HCT116 (cell line): ENCODE measurements around the gene AURKA. TPM values are rescaled to one million over a fixed set of nuclear protein-coding genes. Genes with fewer than 3 reads are reported as not detected.

Experiments used
- ATAC-seq: fragments of 200-7000 bp; cut with Tn5 transposase; 2 replicates; pipeline ENCODE4 v1.9.1; 2020; ENCODE audit warnings: mild to moderate bottlenecking, moderate library complexity
- BruUV-seq: library from RNA; stranded (reverse); fragments of 400-500 nt; replicated peaks from 2 replicates; lab custom pipeline; 2021; lab: Mats Ljungman, UMichigan
- CTCF ChIA-PET: fragments of 300-600 bp; sonication (Branson Sonifier 250); formaldehyde crosslinking; loops from one replicate; lab custom pipeline; 2021; ENCODE audit warnings: antibody characterized with exemption; lab: Charles Lee
- POLR2A ChIA-PET: fragments of 300-600, 350-600 bp; sonication (Branson Sonifier 250); formaldehyde crosslinking; loops from one replicate; lab custom pipeline; 2021; ENCODE audit warnings: antibody characterized with exemption; lab: Charles Lee
- RAD21 ChIA-PET, 2 experiments: fragments of 300-600 bp; sonication (Branson Sonifier 250); formaldehyde crosslinking; loops; one replicate each; lab custom pipeline; 2023; ENCODE audit warnings: low total read pairs in 2 of 2; ENCODE audit not compliant: uncharacterized antibody in 2 of 2, unreplicated experiment in 2 of 2, low non-redundant PET in 1 of 2; lab: Charles Lee
- DNase-seq: peaks from one replicate; pipeline ENCODE4 v3.0.0-alpha.2; 2010; ENCODE audit warnings: low read depth, low spot score
- H2AFZ ChIP-seq: fragments of 200-600 bp; shearing (Covaris generic), sonication (generic); 2 replicates; pipeline ENCODE4 v1.6.1; 2017; ENCODE audit warnings: low read depth, mixed run types, mixed read lengths, antibody characterized with exemption, low read length; ENCODE audit not compliant: poor library complexity, severe bottlenecking
- H3K27ac ChIP-seq: 2 replicates; pipeline ENCODE4 v1.5.1; 2012; ENCODE audit warnings: low read depth, low read length
- H3K27me3 ChIP-seq: fragments of 200-600 bp; sonication (generic); 2 replicates; pipeline ENCODE4 v1.6.1; 2016; ENCODE audit warnings: mixed run types, low read length, mixed read lengths; ENCODE audit not compliant: insufficient read depth
- H3K36me3 ChIP-seq, 2 experiments: fragments of 200-500 bp in 1 of 2; fragments of 200-600 bp in 1 of 2; sonication (Bioruptor generic) in 1 of 2; sonication (generic) in 1 of 2; 2 replicates each; pipeline versions ENCODE4 v1.5.1 to v1.6.1; 2014 to 2016; ENCODE audit warnings: low read length in 2 of 2, inconsistent platforms in 1 of 2, mixed read lengths in 1 of 2, mixed run types in 1 of 2; ENCODE audit not compliant: insufficient read depth in 2 of 2, control insufficient read depth in 1 of 2
- H3K4me1 ChIP-seq, 2 experiments: fragments of 200-600 bp in 1 of 2; sonication (generic) in 1 of 2; 2 replicates each; pipeline versions ENCODE4 v1.5.1 to v1.6.1; 2012 to 2017; ENCODE audit warnings: low read length in 2 of 2, inconsistent platforms in 1 of 2, mild to moderate bottlenecking in 1 of 2, mixed read lengths in 1 of 2, mixed run types in 1 of 2, moderate library complexity in 1 of 2; ENCODE audit not compliant: insufficient read depth in 2 of 2, control insufficient read depth in 1 of 2
- H3K4me2 ChIP-seq: fragments of 200-600 bp; sonication (generic); 2 replicates; pipeline ENCODE4 v1.6.1; 2017; ENCODE audit warnings: mixed run types, low read length, mixed read lengths
- H3K4me3 ChIP-seq, 2 experiments: fragments of 200-600 bp in 1 of 2; sonication (generic) in 1 of 2; replicated peaks in 1 of 2; 2 replicates each; pipeline ENCODE4 v1.5.1; 2011 to 2016; ENCODE audit warnings: low read length in 2 of 2, control low read depth in 1 of 2, low read depth in 1 of 2, mild to moderate bottlenecking in 1 of 2, mixed read lengths in 1 of 2, mixed run types in 1 of 2
- H3K79me2 ChIP-seq: fragments of 200-600 bp; sonication (generic); 2 replicates; pipeline ENCODE4 v1.6.1; 2017; ENCODE audit warnings: mild to moderate bottlenecking, mixed run types, low read length, moderate library complexity, mixed read lengths; ENCODE audit not compliant: insufficient read depth
- H3K9ac ChIP-seq: fragments of 200-600 bp; sonication (generic); 2 replicates; pipeline ENCODE4 v1.6.1; 2016; ENCODE audit warnings: low read length, mixed read lengths
- H3K9me2 ChIP-seq: fragments of 200-600 bp; sonication (generic), shearing (Covaris generic); 2 replicates; pipeline ENCODE4 v1.6.1; 2017; ENCODE audit warnings: mixed run types, mild to moderate bottlenecking, moderate library complexity; ENCODE audit not compliant: insufficient read depth
- H3K9me3 ChIP-seq, 2 experiments: fragments of 200-500 bp in 1 of 2; fragments of 200-600 bp in 1 of 2; sonication (Bioruptor generic) in 1 of 2; sonication (generic) in 1 of 2; 2 replicates each; pipeline ENCODE4 v1.6.1; 2014 to 2017; ENCODE audit warnings: low read length in 2 of 2, mixed read lengths in 2 of 2, inconsistent platforms in 1 of 2, low read depth in 1 of 2, mild to moderate bottlenecking in 1 of 2, mixed run types in 1 of 2, moderate library complexity in 1 of 2; ENCODE audit not compliant: control insufficient read depth in 1 of 2, insufficient read depth in 1 of 2
- H4K20me1 ChIP-seq: fragments of 200-600 bp; sonication (generic), shearing (Covaris generic); 2 replicates; pipeline ENCODE4 v1.6.1; 2017; ENCODE audit warnings: mixed run types, mild to moderate bottlenecking, moderate library complexity; ENCODE audit not compliant: insufficient read depth
- CBX3 ChIP-seq: IDR thresholded peaks from 2 replicates; pipeline ENCODE4 v1.6.1; 2012; ENCODE audit warnings: low read depth
- EZH2 ChIP-seq: fragments of 200-600 bp; sonication (generic); IDR thresholded peaks from 2 replicates; pipeline ENCODE4 v1.6.1; 2017; ENCODE audit warnings: antibody characterized with exemption, mixed run types
- EZH2phosphoT487 ChIP-seq: fragments of 200-600 bp; IDR thresholded peaks from 2 replicates; pipeline ENCODE4 v1.6.1; 2018; ENCODE audit warnings: antibody characterized with exemption, borderline replicate concordance
- FOSL1 ChIP-seq: IDR thresholded peaks from 2 replicates; pipeline ENCODE4 v1.6.1; 2012; ENCODE audit warnings: low read depth
- POLR2A ChIP-seq: IDR thresholded peaks from 2 replicates; pipeline ENCODE4 v1.7.0; 2011; ENCODE audit warnings: borderline replicate concordance; ENCODE audit not compliant: insufficient read depth, insufficient read length; ENCODE audit errors: extremely low read depth
- POLR2AphosphoS5 ChIP-seq: IDR thresholded peaks from 2 replicates; pipeline ENCODE4 v1.6.1; 2011; ENCODE audit warnings: mild to moderate bottlenecking, low read depth, low read length, moderate library complexity
- SRF ChIP-seq: IDR thresholded peaks from 2 replicates; pipeline ENCODE4 v1.6.1; 2012; ENCODE audit warnings: low read depth
- TCF7L2 ChIP-seq: IDR thresholded peaks from 2 replicates; pipeline ENCODE4 v1.7.0; 2011; ENCODE audit warnings: borderline replicate concordance, inconsistent platforms; ENCODE audit not compliant: insufficient read depth, insufficient read length; ENCODE audit errors: extremely low read depth
- ZFX ChIP-seq: fragments of 450-650 bp; IDR thresholded peaks from 2 replicates; pipeline ENCODE4 v1.6.1; 2017
- ZNF274 ChIP-seq: fragments of 200-500 bp; sonication (Bioruptor generic); IDR thresholded peaks from 2 replicates; pipeline ENCODE4 v1.6.1; 2014; ENCODE audit warnings: mild to moderate bottlenecking, low read depth, low read length, inconsistent platforms
- intact Hi-C: fragments of 100-400 bp; cut with micrococcal nuclease; formaldehyde crosslinking; loops from 2 replicates; pipeline ENCODE4 v1.10.0; 2022
- total RNA-seq: library from RNA; stranded (reverse); gene quantifications from one replicate; pipeline ENCODE4 v1.2.1, GENCODE V29; 2021; ENCODE audit not compliant: unreplicated experiment
- TF ChIP-seq, protein P1 (sequence below): IDR thresholded peaks from 2 replicates; pipeline ENCODE4 v1.6.1; 2012
- TF ChIP-seq, protein P2 (sequence below), 3 experiments: fragments of 200-600 bp in 1 of 3; sonication (generic) in 1 of 3; IDR thresholded peaks in 2 of 3; conservative IDR thresholded peaks in 1 of 3; 2 replicates each; pipeline ENCODE4 v1.5.1; 2012 to 2017; ENCODE audit warnings: low read depth in 2 of 3, low read length in 2 of 3, antibody characterized with exemption in 1 of 3, borderline replicate concordance in 1 of 3, control low read depth in 1 of 3, mild to moderate bottlenecking in 1 of 3, mixed read lengths in 1 of 3, mixed run types in 1 of 3, moderate library complexity in 1 of 3; ENCODE audit not compliant: insufficient read depth in 1 of 3
- TF ChIP-seq, protein P3 (sequence below): IDR thresholded peaks from 2 replicates; pipeline ENCODE4 v1.6.1; 2011; ENCODE audit warnings: mild to moderate bottlenecking, low read length, moderate library complexity; ENCODE audit not compliant: insufficient replicate concordance; ENCODE audit errors: extremely low read depth
- TF ChIP-seq, protein P4 (sequence below): IDR thresholded peaks from 2 replicates; pipeline ENCODE4 v1.6.1; 2012; ENCODE audit warnings: low read depth
- TF ChIP-seq, protein P5 (sequence below): IDR thresholded peaks from 2 replicates; pipeline ENCODE4 v1.6.1; 2012

Gene AURKA
- total RNA-seq, 1 experiment from 2014 or later, result 80.1 TPM

DNA sequence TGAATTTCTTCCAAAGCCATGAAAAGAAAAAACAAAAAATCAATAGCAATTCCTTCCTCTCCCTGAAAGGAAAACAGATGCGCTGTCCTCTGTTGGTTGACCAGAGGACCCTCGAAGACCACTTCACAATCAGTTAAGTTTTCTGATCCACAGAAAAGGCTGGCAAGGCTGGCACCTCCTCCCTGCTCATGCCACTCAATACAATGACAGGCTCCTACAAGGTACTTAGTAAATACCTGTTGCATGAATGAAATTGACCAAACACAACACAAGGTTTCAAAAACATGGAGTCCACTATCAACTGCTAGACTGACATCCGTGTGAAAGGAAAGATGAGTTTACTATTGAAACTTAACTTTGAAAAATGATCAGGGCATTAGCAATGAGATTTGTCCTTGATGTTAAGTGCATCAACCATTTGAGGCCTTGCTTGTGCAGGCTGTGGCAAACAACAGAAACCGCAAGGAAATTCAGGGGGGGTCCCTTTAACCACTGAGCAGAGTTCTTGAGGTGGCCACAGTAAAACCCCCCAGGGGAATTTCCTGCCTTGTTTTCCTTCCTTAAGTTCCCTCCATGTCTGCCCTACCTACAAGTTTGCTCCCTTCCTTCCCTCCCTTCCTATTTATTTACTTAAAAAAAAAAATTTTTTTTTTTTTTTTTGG, 48.5 kb upstream of the AURKA start:
- Histone ChIP-seq H3K79me2 (no peaks in the 10 kb centered on the region), H3K4me1 (no peaks in the 10 kb centered on the region), H3K9me3 (no peaks in the 10 kb centered on the region), H4K20me1 (no peaks in the 10 kb centered on the region), H3K4me2 (no peak overlapping the region), H3K36me3 (no peaks in the 10 kb centered on the region), H2AFZ (no peak overlapping the region), H3K9ac (no peak overlapping the region), H3K9me2 (no peaks in the 10 kb centered on the region), H3K27ac (no peak overlapping the region), H3K4me3 (no peak overlapping the region), H3K27me3 (no peaks in the 10 kb centered on the region)
- ChIA-PET POLR2A (no interaction called here), CTCF (no interaction called here), RAD21 (no interaction called here)
- no peak for TF ChIP-seq ZFX
- TF ChIP-seq POLR2A, result no peak
- no peak for TF ChIP-seq SRF
- no peak for TF ChIP-seq ZNF274
- TF ChIP-seq, protein P1, sequence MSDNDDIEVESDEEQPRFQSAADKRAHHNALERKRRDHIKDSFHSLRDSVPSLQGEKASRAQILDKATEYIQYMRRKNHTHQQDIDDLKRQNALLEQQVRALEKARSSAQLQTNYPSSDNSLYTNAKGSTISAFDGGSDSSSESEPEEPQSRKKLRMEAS, result no peak
- TF ChIP-seq FOSL1, result no peak
- TF ChIP-seq, protein P2, sequence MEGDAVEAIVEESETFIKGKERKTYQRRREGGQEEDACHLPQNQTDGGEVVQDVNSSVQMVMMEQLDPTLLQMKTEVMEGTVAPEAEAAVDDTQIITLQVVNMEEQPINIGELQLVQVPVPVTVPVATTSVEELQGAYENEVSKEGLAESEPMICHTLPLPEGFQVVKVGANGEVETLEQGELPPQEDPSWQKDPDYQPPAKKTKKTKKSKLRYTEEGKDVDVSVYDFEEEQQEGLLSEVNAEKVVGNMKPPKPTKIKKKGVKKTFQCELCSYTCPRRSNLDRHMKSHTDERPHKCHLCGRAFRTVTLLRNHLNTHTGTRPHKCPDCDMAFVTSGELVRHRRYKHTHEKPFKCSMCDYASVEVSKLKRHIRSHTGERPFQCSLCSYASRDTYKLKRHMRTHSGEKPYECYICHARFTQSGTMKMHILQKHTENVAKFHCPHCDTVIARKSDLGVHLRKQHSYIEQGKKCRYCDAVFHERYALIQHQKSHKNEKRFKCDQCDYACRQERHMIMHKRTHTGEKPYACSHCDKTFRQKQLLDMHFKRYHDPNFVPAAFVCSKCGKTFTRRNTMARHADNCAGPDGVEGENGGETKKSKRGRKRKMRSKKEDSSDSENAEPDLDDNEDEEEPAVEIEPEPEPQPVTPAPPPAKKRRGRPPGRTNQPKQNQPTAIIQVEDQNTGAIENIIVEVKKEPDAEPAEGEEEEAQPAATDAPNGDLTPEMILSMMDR (IDR thresholded peaks at IDR 0.05 in 2 of 3, conservative IDR thresholded peaks at IDR 0.05 in 1 of 3; ENCODE audit: borderline replicate concordance in 1 of 3, insufficient read depth in 1 of 3, low read depth in 2 of 3, low read length in 2 of 3), result no peak
- TF ChIP-seq TCF7L2, result no peak
- no peak for TF ChIP-seq EZH2
- TF ChIP-seq, protein P3, sequence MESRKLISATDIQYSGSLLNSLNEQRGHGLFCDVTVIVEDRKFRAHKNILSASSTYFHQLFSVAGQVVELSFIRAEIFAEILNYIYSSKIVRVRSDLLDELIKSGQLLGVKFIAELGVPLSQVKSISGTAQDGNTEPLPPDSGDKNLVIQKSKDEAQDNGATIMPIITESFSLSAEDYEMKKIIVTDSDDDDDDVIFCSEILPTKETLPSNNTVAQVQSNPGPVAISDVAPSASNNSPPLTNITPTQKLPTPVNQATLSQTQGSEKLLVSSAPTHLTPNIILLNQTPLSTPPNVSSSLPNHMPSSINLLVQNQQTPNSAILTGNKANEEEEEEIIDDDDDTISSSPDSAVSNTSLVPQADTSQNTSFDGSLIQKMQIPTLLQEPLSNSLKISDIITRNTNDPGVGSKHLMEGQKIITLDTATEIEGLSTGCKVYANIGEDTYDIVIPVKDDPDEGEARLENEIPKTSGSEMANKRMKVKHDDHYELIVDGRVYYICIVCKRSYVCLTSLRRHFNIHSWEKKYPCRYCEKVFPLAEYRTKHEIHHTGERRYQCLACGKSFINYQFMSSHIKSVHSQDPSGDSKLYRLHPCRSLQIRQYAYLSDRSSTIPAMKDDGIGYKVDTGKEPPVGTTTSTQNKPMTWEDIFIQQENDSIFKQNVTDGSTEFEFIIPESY, result no peak
- TF ChIP-seq EZH2phosphoT487, result no peak
- no peak for TF ChIP-seq POLR2AphosphoS5
- TF ChIP-seq CBX3, result no peak
- TF ChIP-seq, protein P4, sequence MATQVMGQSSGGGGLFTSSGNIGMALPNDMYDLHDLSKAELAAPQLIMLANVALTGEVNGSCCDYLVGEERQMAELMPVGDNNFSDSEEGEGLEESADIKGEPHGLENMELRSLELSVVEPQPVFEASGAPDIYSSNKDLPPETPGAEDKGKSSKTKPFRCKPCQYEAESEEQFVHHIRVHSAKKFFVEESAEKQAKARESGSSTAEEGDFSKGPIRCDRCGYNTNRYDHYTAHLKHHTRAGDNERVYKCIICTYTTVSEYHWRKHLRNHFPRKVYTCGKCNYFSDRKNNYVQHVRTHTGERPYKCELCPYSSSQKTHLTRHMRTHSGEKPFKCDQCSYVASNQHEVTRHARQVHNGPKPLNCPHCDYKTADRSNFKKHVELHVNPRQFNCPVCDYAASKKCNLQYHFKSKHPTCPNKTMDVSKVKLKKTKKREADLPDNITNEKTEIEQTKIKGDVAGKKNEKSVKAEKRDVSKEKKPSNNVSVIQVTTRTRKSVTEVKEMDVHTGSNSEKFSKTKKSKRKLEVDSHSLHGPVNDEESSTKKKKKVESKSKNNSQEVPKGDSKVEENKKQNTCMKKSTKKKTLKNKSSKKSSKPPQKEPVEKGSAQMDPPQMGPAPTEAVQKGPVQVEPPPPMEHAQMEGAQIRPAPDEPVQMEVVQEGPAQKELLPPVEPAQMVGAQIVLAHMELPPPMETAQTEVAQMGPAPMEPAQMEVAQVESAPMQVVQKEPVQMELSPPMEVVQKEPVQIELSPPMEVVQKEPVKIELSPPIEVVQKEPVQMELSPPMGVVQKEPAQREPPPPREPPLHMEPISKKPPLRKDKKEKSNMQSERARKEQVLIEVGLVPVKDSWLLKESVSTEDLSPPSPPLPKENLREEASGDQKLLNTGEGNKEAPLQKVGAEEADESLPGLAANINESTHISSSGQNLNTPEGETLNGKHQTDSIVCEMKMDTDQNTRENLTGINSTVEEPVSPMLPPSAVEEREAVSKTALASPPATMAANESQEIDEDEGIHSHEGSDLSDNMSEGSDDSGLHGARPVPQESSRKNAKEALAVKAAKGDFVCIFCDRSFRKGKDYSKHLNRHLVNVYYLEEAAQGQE, result no peak
- TF ChIP-seq, protein P5, sequence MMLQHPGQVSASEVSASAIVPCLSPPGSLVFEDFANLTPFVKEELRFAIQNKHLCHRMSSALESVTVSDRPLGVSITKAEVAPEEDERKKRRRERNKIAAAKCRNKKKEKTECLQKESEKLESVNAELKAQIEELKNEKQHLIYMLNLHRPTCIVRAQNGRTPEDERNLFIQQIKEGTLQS, result no peak
- ATAC-seq, result no peak
- no TSS peak for BruUV-seq
- no peak for DNase-seq
- intact Hi-C loops, result no loop called here
